HFF-Myc (cell line): ENCODE results near the gene DENND5B.

Experiments used
- DNase-seq: peaks from one replicate; pipeline ENCODE4 v3.0.0-alpha.2; 2011; ENCODE audit warnings: low read depth; ENCODE audit errors: extremely low read depth
- H3K4me3 ChIP-seq: replicated peaks from 2 replicates; pipeline ENCODE4 v1.5.1; 2011; ENCODE audit warnings: low read depth, mild to moderate bottlenecking, control low read depth, low read length
- TF ChIP-seq, protein P1 (sequence below): IDR thresholded peaks from 2 replicates; pipeline ENCODE4 v1.5.1; 2012; ENCODE audit warnings: mild to moderate bottlenecking, low read depth, low read length, control low read depth; ENCODE audit errors: missing control alignments

DENND5B gene

DNA sequence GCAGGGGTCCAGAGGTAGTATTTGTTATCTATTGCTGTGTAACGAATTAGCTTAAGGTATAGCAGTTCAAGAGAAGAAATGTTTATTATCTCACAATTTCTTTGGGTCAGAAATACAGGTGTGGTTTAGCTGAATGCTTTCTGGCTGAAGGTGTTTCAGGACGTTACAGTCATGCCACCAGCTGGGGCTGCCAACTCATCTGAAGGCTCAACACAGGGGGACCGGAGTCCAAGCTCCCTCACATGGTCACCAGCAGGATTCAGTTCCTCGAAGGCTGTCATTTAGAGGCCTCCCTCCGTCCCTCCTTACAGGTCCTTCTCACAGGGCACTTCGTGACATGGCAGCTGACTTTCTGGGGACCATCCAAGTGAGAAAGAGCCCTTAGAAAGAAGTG lies 227.5 kb downstream of the DENND5B start:
- no peak overlapping the region for H3K4me3 ChIP-seq
- DNase-seq = no peak
- TF ChIP-seq, protein P1, sequence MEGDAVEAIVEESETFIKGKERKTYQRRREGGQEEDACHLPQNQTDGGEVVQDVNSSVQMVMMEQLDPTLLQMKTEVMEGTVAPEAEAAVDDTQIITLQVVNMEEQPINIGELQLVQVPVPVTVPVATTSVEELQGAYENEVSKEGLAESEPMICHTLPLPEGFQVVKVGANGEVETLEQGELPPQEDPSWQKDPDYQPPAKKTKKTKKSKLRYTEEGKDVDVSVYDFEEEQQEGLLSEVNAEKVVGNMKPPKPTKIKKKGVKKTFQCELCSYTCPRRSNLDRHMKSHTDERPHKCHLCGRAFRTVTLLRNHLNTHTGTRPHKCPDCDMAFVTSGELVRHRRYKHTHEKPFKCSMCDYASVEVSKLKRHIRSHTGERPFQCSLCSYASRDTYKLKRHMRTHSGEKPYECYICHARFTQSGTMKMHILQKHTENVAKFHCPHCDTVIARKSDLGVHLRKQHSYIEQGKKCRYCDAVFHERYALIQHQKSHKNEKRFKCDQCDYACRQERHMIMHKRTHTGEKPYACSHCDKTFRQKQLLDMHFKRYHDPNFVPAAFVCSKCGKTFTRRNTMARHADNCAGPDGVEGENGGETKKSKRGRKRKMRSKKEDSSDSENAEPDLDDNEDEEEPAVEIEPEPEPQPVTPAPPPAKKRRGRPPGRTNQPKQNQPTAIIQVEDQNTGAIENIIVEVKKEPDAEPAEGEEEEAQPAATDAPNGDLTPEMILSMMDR = no peak

DNA sequence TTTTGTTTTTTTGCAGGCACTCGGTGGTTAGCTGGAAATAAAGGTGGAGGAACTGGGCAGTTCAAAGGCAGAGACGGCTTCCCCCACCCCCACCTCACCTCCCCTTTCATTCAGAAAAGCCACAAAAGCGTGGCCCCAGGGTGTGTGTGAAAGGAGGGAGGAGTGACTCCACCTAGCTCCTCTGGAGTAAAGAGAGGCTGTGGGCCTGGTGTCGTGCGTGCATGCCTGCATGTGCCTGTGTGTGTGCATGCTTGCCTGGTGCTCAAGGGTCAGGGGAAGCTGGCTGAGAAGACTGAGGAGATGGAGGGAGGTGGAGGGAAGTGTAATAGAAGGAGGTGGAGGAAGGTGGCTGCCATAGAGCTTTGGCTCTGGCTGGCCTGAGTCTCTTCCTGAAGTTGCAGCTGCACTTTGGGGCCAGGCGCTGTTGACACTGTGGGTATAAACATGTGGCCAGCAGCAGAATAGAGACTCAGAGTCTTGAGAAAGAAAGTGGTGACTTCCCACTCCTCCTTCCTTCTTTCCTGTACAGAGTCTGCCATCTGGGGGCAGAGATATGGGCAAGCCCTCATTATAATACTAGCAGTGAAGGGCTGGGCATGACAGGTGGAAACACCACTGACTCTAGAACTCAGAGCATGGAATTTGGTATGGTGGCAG lies 228.0 kb downstream of the DENND5B start:
- DNase-seq = no peak
- TF ChIP-seq, protein P1 = no peak
- no peak overlapping the region for H3K4me3 ChIP-seq

DNA sequence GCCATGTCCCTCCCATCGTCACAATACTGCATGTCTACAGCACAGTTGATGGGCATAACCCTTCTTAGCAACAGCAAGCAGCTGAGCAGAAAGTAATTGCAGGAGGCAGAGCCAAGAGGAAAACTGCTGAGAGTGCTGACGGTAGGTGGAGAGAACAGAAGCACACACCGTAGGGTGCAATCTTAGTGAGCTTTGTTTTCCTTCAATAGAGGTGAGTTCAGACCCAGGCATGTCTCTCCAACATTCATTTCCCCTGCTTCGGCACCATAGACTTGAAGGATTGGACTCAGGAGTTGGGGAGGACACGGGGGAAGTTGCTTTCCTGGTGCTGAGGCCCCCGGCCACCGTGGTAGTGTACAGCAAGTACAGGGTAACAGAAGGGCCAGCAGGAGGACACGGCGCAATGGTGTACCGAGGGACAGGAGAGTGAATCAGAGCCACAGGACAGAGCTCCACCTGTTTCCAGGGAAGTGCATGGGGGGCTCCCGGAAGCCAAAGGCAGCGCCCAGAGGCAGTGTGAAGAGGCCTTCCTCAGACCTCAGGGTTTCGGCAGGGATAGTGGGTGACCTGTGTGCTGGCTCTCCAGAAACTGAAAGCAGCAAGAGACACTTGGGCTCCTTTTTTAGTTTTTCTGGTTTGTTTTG lies 228.7 kb downstream of the DENND5B start:
- TF ChIP-seq, protein P1 = no peak
- no peak for DNase-seq
- H3K4me3 ChIP-seq = no peak overlapping the region

DNA sequence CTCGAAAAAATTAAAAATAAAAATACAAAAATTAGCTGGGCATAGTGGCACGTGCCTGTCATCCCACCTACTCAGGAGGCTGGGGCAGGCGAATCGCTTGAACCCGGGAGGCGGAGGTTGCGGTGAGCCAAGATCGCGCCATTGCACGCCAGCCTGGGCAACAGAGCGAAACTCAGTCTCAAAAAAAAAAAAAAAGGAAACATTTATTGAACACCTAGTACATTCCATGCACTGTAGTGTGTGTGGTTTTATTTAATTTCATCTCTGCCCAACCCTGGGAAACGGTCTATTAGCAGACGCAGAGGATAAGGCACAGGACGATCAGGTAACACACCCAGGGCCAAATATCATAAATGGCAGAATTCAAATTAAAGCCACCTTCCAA lies 229.2 kb downstream of the DENND5B start:
- TF ChIP-seq, protein P1 = no peak
- DNase-seq = no peak
- H3K4me3 ChIP-seq = no peak overlapping the region

DNA sequence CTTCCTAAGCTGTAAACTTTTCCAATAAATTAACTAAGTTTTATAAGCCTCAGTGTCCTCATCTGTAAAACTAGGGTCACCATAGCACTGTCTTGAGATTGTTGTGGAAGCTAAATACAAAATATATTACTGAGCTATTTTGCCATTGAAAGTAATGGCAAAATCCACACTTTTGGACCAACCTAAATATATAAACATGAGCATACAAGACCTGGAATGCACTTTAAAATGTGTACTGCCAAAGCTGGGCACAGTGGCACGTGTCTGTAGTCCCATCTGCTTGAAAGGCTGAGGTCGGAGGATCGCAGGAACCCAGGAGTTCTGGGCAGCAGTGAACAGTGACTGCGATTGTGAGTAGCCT lies 235.2 kb downstream of the DENND5B start:
- TF ChIP-seq, protein P1 = no peak
- no peak overlapping the region for H3K4me3 ChIP-seq
- DNase-seq = no peak

DNA sequence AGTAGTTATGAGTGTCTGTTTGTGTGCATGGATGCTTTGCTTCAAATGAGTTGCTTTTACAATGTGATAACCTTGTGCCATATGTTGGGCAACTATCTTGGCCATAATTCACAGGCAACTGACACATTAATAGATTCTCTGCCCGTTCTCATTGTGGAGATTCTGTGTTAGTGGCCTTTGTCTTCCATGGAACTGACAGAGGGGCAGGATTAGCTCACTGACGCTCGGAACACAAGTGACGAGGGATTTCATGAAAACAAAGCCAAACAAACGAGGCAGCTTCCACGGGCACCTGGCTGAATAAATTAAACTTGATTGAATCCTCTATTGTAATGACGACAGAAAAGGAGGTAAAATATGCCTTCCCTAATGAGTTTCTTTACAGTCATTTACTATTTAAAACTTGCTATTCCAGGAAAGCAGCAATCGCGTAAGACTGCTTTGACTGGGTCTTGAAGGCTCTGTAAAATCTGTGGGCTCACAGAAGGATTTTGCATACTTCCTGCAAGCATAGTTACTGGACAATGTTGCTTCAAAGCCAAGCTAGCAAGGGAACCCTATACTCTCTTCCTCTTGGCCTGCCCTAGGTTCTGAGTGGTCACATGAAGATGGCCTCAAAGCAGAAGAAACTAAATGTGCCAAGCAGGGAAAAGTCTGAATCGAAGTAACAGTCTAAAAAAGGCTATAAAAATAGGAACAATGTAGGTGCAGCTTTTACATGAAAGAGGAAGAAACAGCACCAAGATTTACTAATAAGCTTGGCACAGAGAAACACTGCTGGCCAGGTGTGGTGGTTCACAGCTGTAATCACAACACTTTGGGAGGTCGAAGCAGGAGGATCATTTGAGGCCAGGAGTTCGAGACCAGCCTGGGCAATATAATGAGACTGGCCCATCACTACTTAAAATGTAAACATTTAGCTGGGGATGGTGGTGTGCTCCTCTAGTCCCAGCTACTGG lies 236.9 kb downstream of the DENND5B start:
- H3K4me3 ChIP-seq = no peak overlapping the region
- TF ChIP-seq, protein P1 = no peak
- no peak for DNase-seq
